IPS-18c (cell line): ENCODE results near the gene COL13A1.
A peak's percentile ranks its signal among the peaks of the same experiment; 100 is the strongest.

Experiments
- H3K4me3 ChIP-seq: 2 replicates; pipeline ENCODE4 v1.7.0; 2013; ENCODE audit warnings: low read depth, mild to moderate bottlenecking, low read length, moderate library complexity; ENCODE audit not compliant: insufficient read depth
- H3K9me3 ChIP-seq: one replicate; pipeline ENCODE4 v1.6.1; 2013; ENCODE audit warnings: mild to moderate bottlenecking, low read length, moderate library complexity; ENCODE audit not compliant: control insufficient read depth, insufficient read depth

COL13A1 gene

DNA sequence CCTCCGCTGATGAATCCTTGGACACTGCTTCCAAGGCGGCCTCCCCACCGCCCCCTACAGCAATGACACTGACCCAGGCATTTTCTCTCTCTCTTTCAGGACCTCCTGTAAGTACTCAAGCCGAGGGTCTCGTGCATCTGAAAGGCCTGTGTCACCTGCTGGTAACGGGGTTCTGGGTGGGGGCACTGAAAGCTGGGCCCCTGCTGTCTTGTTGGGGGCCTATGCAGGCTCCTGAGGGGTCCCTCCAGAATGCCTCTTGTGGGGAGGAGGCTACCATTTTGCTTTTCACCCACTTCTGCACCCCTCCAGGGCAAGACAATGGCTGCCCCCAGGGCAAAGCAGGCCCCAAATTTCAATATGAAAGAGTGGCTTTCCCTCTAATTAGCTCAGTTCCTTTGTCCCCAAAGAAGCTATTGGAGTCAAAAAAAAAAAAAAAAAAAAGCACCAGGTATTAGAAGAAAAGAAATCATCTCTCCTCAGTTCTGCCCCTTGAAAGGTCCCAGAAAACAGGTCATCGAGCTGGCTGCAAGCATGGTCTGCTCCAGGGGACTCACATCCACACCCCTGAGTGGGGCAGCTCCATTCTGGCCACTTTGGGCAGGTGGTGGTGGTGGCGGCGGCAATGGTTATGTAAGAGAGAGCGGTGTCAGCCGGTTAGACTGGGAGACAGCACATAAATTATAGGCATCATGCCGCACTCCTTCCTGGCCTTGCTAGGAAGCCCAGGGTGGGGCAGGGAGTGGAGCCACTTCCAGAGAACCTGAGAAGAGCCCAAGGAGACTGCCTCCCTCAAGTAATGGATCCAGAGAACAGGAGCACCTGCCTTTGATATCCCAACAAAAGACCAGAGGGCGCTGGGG, 66.2 kb downstream of the COL13A1 start:
- Histone ChIP-seq H3K4me3 (no peak overlapping the region), H3K9me3 (no peaks in the 10 kb centered on the region)

- Histone ChIP-seq H3K9me3 (no peaks in the 10 kb centered on the region), H3K4me3 (0 out of 2 replicates have a peak overlapping the region, but pooled peaks have one; percentile 10)
Measured at GRCh38 chr10:69868821-69869220, 67.1 kb downstream of the COL13A1 start.

DNA sequence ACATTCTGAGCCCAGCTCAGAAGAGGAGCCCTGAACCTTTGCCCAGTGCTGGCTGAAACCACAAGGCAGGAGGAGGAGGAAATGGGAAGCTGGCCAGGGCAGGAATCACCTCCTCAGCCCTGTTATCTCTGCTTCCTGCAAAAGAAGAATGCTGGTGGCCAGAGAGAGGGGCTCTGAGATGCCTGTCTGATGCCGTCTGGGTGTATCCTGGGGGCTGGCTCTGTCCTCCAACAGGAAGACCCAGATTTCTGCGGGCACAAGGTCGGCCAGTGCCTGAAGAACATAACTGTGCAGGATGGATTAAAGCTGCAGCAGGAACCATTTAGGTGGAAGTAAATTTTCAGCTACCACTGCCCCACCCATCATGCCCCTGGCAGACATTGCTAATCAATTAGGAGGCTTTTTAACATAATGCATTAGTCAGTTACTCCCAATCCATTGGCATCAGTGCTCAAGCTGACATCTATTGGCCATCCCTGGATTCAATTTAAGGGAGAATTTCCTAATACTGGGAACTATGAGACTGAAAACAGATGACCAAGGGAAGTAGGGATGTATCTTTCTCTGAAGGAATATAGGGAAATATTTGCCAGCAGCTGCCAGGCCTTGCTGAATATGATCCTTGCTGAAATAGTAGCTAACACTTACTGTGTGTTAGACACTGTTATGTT, 67.7 kb downstream of the COL13A1 start:
- 0 out of 2 replicates have a peak overlapping the region, but pooled peaks have one; percentile 10 for H3K4me3 ChIP-seq
- H3K9me3 ChIP-seq, result no peaks in the 10 kb centered on the region

DNA sequence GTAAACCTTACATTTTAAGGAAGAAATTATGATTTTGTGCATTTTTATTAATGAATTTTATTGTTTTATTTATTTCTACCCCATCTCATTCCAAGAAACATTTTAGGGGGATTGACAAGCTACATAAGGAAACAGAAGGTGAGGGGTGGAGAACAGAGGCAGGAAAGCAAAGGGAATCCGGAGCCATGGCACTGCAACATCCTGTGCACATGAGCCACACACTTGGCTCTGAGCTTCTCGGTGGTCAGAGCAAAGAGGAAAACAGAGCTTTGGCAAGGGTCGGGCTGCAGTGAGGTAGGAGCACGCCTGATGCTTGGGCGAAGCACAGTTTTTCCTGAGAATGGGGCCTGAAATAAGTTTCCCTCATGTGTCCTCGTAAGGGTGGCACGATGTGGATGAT, 68.9 kb downstream of the COL13A1 start:
- no peaks in the 10 kb centered on the region for H3K9me3 ChIP-seq
- H3K4me3 ChIP-seq, result no peak overlapping the region

- no peaks in the 10 kb centered on the region for H3K9me3 ChIP-seq
- no peak overlapping the region for H3K4me3 ChIP-seq
Measured at GRCh38 chr10:69871074-69871473, 69.4 kb downstream of the COL13A1 start.

GRCh38 chr10:69872323-69872722, 70.6 kb downstream of the COL13A1 start:
- no peaks in the 10 kb centered on the region for H3K9me3 ChIP-seq
- H3K4me3 ChIP-seq, result no peak overlapping the region

- H3K9me3 ChIP-seq, result no peaks in the 10 kb centered on the region
- no peak overlapping the region for H3K4me3 ChIP-seq
Measured at GRCh38 chr10:69873135-69873639, 71.5 kb downstream of the COL13A1 start.

DNA sequence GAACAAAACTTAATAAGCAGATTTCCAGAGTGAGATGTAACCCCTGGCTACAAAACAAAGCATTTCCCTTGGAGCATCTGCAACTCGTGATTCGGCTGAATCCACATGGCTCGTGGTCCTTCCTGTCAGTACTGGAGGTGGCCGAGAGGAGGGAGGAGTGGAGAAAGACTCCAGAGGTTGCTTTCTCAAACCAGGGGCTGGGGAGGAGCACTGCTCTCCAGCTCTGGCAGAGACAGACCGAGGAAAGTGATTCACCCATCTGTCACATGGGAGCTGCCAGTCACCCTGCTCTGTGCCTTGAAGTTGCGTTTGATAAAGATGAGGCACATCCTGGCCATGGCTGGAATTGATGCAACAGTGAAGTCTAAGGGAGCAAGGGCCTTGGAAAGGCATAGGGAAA, 72.7 kb downstream of the COL13A1 start:
- Histone ChIP-seq H3K4me3 (no peak overlapping the region), H3K9me3 (no peaks in the 10 kb centered on the region)

- H3K4me3 ChIP-seq, result no peak overlapping the region
Measured at GRCh38 chr10:69875856-69876255, 74.2 kb downstream of the COL13A1 start.

DNA sequence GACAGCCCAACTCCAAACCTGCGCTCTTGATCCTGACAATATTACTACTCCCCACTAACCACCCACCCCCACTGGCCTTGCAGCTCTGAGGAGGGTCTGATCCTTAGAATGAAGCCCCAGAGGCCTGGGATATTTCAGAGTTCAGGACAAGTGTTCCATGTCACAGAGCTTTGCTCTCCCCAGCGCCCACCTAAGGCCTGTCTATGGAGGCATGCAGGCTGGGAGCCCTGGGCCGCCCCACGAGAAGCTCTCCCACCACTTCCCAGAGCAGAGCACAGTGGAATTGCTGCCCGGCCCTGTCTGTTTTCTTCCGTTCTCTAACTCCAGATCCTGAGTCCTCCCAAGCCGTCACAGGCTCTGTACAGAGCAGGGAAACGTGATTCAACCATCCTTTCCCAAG, 74.6 kb downstream of the COL13A1 start:
- H3K4me3 ChIP-seq, result no peak overlapping the region
- no peaks in the 10 kb centered on the region for H3K9me3 ChIP-seq

More at GRCh38 chr10:69875856-69876255, 74.2 kb downstream of the COL13A1 start:
- H3K9me3 ChIP-seq, result no peaks in the 10 kb centered on the region

DNA sequence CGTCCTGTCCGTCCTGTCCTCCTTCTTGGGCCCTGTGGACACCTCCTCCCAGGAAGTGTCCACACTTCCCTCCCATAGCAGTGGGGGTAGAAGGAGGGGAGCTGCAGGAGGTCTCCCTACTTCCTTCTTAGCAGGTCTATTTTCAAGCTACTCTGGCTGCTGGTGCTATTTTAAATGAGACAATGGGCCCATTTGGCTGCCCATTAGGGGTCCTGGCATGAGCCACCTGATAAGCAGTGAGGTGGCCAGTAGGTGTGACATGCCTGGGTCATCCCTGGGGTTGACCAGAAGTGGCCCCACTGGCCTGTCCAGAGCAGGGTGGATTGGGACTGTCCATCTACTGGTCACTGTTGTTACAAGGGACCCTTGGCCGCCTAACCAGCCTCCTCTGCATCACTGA, 75.2 kb downstream of the COL13A1 start:
- no peak overlapping the region for H3K4me3 ChIP-seq
- H3K9me3 ChIP-seq, result no peaks in the 10 kb centered on the region

DNA sequence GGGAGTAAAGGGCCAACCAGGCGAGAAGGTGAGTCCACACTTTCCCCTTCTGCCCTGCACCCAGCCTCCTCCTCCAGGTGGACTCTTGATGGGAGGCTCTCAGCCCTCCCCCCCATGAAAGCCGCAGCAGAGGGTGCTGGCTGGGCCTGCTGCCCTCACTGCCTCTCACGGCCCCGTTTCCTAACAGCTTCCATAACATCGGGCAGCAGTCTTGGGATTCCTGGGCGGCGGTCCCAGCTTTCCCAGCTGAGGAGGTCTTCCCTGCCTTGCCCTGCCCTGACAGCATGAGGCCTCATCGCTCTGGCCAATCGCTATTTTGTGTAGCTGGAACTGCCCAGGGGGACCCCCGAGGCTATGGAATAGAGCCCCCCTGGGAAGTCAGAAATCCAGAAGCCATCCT, 76.3 kb downstream of the COL13A1 start:
- Histone ChIP-seq H3K9me3 (no peaks in the 10 kb centered on the region), H3K4me3 (no peak overlapping the region)

- H3K9me3 ChIP-seq, result no peaks in the 10 kb centered on the region
Measured at GRCh38 chr10:69878951-69879350, 77.2 kb downstream of the COL13A1 start.

DNA sequence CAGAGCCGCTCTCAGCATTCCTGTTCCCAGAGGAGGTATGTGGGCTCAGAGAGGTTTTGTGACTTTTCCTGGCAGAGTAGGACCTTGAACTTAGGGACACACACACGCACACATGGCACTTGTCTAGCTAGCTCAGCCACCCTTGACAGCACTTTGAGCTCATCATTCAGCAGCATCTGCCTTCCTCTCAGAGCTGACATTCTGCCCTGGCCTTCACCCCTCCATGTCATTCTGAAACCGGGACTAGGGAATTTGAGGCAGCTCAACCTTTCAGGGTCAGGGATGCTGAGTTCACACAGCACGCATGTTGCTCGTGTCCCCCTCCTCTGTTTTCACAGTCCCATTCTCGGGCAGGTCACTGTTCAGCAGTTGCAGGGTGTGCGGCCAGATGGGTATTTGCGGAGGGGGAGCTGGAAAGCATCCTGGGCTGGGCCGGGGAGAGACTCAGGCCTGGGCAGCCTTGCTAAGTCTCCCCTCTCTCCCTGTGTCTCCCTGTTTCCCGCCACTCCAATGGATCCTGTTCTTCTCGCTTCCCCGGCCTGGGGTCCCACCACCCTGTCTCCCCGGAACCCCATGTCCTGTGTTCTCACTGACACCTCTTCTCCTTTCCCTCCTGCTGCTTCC, 78.0 kb downstream of the COL13A1 start:
- H3K4me3 ChIP-seq, result no peak overlapping the region
- H3K9me3 ChIP-seq, result no peaks in the 10 kb centered on the region

More at GRCh38 chr10:69878951-69879350, 77.2 kb downstream of the COL13A1 start:
- no peak overlapping the region for H3K4me3 ChIP-seq

DNA sequence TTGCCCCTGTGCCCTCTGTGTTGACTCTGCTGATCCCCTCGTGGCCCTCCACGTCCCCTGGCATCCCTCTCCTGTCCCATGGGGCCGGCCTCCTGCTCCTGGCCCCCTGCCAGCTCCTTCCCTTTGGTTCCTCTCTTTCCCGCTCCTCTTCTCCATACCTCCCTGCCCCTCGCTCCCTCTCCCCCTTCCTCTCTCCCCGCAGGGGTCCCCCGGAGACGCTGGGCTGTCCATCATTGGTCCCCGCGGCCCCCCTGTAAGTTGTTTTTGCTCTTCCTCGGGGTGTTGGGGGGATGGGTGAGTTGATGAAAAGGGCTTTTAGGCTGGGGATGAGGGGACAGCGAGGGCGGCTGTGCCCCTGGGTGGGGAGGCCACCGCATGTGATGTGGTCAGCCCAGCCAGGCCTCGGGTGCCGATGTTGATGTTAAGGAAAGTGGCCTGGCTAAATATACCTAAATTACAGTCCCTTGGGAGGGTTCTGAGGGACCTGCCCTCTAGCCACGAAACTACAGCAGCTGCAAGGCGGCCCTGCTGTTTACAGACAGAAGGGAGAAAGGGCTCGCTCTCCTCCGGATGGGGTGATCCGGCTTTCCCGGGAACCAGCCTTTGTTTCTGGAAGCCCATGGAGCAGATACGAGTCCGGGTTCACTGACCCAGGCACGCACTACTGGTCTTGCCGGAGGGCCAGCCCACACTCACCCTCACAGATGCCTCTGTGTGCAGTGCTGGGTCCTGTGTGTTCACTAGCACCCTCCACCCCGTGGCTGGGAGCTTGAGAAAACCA, 78.8 kb downstream of the COL13A1 start:
- Histone ChIP-seq H3K9me3 (no peaks in the 10 kb centered on the region), H3K4me3 (no peak overlapping the region)

DNA sequence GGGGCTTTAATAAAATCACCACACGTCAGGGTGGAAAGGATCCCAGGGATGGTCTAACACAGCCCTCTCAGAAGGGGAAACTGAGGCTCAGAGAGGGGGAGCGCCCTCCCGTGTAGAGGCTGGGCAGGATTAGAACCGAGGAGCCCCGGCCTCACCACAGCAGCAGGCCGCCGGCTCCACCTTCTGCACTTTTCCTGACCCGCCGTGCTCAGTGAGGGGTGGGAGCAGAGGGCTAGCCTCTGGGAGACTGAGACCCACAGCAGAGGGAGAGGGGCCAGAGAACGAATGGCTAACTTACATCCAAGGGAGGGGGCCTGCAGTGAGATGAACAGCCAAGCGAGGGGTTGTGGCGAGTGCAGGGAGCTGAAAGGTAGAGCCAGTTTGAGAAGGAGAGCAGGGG, 79.5 kb downstream of the COL13A1 start:
- Histone ChIP-seq H3K4me3 (no peak overlapping the region), H3K9me3 (no peaks in the 10 kb centered on the region)
